GM21390 (cell line): ENCODE measurements around the gene ADD2.

ENCODE experiments used
- ATAC-seq: cut with Tn5 transposase; IDR thresholded peaks from one replicate; pipeline ENCODE4 v1.9.1; 2021; ENCODE audit not compliant: unreplicated experiment

ADD2 gene

DNA sequence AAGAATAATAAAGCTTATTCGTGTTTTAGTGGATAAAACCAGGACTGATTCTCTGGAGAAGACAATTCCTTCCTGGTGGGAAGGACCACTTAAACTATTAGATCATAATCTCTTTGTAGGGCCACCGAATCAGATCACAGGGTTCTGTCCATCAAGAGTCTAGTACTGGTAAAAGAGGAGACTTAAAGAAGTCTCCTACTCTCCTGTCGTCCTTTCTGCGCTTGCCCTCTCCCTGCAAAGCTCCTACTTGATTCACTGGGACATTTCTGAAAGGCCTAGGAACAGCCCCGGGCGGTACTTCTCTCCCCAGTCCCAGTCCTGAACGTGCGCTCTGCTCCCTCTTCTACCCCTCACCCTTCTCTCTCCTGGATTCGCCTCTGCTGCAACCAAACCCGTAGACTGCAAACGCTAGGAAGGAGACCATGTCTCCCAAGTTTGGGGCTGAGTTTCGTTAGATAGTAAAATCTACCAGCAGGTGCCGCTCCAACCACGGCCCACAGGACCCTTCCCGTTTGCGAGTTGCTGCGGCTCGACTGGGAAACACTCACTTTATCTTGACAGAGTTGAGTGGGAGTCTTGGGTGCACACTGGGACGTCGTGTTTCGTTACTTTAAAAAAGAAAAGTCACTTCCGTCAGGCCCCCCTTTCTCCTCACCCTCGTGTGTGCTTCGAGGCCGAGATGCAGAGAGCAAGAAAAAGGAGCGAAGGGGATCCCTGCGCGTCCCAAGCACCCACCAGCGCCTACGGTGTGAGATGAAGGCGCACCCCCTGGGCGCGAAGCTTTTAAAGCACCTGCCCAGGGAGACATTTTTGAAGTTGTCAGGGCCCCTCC lies 21.5 kb upstream of the ADD2 start:
- ATAC-seq, result no peak

DNA sequence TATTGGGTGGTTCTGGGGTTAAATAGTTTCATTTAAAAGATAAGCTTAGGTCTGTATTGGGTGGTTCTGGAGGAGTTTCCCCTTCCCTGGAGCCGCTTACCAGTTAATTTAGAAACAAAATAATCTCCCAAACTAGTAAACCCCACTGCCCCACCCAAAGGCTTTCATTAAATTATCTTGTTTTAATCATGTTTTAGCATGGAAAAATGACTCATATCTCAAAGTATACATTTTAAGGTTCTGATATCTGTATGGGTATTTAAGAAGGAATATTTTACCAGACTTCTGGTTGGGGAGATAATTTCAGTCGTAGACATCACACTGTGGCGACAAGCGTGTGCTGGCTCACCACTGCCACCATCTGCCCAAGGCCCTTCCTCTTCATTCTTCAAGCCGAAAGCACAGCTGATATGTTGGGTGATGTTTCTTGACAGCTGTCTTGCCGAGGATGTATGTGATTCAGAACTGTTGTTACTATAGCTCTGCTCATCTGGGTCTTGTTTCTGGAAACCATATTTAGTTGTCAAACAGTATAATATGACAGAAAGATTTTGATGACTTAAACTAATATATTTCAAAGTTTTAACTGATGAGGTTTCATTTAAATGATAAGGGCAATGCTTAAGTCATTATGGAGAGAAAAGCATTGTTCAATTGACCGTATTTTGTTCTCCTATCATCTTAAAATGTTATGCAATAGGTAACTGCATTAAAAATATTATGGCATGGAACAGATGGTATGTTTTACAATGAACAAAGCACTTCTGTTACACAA lies 17.3 kb upstream of the ADD2 start:
- no peak for ATAC-seq

DNA sequence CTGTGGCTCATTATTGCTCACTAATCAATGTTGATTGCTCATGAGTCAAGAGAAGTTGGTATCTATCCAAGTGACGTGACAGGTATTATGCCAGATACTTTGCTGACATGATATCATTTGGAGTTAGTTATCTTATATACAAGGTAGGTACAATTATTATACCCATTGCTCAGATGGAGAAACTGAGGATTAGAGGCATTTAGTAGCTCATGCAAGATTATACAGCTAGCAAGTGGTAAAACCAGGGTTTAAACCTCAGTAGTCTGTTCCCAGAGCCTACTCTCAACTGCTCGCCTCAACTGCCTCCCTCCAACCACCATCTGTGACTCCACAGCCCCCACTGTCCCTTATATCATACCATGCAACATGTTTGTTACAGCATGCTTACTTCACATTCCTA lies 16.3 kb upstream of the ADD2 start:
- ATAC-seq, result no peak

DNA sequence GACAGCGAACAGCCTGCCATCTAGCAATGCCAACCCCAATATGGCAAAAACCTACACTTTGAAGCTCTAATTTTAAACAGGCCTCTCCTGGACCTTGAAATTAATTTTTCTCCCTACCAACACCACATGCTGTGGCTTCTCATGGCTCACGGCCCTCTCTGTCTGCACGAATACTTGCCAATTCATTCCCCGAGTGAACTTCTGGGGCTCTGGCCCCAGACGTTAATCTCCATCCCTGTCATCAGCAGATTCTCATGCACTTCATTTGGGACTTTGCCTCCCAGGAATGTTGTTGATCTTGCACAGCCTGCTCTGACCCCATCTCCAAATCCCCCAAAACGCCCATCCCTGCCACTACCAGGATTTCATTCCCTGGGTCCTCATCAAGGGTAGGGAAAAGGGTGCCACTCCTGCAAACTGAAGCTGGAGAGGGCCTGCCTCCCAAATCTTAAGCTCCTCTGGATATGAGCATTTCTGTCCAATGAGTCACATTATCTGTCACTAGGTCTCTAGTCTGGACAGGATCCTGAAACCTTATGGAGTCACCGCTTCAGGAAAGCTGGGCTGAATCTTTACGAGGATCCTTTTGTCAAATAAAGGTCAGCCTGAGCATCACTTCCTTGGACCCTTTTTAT lies 12.0 kb upstream of the ADD2 start:
- ATAC-seq, result no peak

DNA sequence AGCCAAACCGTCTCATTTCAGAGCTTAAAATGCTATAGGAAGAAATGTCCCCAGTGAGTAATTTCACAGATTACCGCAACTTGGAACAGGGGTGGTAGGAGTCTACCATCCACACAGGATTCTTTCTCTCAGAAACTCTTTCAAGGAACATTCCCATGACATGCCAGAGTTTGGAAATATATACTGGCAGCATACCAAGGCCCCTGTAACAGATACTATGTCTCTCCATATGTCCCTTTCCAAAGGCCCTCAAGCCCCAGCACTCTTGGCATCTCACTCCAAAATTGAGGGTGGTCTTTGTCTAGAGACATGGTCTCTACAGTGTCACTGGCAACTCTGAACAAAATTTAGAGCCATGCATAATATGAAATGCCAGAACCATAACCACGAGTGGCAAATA lies 11.5 kb upstream of the ADD2 start:
- no peak for ATAC-seq

DNA sequence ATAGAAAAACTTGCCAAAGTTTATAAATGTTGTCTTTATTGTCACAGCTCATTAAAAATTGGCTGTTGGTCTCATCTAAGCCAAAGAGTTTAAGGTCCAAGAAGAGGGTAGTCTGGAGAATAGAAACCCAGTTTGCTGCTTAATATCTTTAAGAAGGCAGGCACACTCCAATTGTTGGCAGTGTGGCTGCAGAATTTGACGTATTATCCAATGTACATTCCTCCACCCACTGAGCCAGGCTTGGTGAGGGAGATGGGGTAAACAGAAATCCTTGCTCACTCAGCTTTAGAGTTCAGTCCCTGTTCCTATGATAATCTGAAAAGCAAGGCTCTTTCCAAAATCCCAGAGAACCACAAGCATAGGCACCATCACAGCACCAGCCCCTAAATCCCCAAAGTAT lies 10.7 kb upstream of the ADD2 start:
- no peak for ATAC-seq

DNA sequence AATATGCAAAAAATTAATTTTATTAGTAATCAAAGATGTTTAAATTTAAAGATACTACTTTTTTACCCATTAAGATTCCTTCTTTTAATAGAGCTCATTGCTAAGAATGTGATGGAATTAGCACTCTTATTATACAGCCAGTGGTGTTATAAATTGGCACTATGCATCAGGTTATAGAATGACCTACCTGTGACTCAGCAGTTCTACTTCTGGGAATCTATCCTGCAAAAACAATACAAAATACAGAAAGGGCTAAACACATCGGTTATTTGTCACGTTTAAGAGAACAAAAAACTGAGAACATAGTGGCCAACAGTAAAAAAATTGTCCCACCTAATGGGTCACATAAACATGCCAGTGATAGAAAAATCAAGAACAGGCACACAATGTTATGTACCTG lies 9.4 kb upstream of the ADD2 start:
- ATAC-seq, result no peak

DNA sequence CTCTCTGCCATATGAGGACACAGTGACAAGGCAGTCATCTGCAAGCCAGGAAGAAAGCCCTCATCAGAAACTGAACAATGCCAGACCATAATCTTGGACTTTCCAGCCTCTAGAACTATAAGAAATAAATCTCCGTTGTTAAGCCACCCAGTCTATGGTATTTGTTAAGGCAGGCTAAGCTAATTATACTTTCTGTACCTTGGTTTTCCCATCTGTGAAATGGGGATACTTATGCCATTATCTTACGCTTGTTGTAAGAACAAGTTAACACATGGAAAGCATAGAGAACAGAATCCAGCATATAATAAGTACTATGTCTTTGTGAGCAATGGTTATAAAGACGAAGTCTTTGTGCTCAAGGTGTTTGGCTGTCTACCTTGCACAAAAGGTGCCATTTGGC lies 8.3 kb upstream of the ADD2 start:
- no peak for ATAC-seq

DNA sequence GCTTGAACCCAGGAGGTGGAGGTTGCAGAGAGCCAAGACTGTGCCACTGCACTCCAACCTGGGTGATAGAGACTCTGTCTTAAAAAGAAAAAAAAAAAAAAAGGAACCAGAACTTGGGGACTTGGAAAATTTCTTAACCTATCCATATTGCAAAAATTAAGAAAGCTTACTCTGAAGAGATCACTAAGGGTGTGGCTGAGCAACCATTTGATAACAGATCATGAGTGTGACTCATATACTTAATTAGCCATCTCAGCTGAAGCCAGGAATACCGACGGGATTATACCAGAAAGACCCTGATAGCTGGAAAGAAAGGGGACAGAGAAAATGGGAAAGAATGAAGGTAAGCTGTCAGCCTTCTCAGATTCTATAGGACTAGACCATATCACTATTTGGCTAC lies 7.1 kb upstream of the ADD2 start:
- no peak for ATAC-seq

DNA sequence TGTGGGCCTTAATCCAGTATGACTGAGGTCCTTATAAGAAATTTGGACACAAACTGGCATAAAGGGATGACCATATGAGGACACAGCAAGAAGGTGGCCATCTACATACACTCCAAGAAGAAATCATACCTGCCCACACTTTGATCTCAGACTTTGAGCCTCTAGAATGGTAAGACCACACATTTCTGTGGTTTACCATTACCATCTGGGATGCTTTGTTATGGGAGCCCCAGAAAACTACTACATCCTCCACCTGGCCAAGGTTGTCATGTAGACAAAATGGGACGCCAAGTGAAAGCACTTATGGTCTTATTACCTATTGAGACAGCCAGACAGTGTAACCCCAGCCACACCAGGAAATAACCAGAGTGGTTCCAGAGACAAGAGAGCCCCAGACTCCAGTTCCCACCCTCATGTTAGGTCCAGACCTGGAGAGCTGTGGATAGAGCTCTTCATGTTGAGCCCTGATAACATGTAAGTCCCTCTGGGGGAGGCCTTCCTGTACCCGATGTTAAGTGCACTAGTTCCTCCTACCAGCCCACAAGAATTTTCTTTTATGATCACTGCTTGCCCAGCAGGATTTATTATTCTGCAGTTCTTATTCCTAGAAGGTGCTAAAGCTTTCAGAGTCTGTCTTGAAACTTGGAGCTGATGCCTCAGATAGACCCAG lies 4.6 kb upstream of the ADD2 start:
- no peak for ATAC-seq

DNA sequence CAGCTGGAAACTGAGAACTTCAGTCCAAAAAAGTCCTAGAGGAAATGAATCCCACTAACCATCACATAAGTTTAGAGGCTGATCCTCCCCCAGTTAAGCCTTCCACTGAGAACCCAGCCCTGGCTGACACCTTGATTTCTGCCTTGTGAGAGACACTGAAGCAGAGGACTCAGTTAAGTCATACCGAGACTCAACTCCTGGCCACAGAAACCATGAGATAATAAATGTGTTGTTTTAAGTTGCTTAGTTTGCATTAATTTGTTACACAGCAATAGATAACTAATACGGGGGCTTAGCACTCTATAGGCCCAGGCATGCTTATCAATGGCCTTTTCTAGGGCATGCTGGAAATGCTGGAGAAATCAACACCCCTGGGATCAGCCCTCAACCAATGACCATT lies 3.4 kb upstream of the ADD2 start:
- ATAC-seq, result no peak

DNA sequence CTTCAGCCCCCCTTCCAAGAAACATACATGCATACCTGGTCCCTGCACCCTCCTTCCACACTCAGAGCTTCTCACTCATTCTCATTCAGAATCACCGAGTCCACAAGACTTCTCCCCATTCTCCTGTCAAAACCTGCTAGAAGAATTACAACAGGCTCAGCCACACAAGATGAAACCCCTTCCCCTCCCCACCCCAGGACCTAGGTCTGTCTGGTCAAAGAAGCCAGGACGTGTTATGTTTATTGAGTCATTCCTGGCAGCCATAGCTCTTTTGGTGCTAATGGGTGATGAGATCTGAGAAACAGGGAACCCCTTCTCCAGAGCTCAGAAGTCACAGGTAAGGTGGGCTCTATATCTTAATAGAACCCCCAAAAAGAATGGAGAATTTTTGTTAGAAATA lies 1.4 kb upstream of the ADD2 start:
- no peak for ATAC-seq

DNA sequence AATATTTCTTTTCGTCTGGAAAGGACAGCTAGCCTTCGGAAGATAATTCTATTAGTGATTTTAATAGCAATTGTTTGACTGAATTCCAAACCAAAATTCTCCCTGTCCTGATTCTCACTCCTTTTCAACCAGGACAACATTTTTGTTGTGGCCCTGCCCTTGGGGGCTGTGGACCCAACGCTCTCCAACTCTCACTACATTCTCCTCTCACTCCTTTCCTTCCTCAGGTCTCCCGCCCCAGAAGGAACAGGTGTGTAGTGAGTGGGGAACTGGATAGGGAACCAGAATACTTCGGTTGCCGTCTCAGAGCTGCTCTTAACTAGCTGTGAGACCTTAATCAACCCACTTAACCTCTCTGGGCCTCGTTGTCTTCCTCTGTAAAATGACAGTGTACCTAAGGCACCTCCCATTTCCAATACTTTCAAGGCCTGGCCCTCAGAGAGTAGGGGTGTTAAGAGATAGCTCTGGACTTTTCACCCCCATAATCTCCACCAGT lies 638 bp upstream of the ADD2 start:
- ATAC-seq, result no peak

DNA sequence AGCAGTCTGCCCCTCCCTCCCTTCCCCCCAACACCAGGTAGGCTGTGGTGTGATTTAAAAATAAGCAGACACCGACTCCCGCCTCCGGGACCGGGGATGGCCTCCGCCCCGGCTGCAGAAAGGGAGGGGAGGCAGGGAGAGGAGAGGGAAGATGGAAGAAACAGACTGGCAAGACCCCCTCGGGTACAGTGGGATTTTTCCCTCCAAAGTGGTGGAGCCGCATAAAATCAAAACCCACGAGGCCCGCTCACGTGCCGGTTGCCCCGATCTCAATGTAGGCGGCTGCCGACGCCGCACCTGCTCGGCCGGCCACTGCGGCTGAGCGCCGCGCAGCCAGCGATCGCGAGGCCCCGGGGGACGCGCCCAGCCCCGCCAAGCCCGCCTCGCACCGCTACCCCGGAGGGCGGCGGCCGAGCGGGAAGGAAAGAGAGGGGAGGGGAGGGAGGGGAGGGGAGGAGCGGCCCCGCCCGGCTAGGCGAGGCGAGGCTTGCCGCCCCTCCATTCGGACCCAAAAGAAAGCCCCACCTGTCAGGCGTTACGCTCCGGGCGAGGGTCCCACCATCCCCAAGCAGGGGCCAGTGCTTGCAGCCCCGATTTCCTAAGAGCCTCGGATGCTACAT lies 811 bp downstream of the ADD2 start:
- ATAC-seq, result no peak

DNA sequence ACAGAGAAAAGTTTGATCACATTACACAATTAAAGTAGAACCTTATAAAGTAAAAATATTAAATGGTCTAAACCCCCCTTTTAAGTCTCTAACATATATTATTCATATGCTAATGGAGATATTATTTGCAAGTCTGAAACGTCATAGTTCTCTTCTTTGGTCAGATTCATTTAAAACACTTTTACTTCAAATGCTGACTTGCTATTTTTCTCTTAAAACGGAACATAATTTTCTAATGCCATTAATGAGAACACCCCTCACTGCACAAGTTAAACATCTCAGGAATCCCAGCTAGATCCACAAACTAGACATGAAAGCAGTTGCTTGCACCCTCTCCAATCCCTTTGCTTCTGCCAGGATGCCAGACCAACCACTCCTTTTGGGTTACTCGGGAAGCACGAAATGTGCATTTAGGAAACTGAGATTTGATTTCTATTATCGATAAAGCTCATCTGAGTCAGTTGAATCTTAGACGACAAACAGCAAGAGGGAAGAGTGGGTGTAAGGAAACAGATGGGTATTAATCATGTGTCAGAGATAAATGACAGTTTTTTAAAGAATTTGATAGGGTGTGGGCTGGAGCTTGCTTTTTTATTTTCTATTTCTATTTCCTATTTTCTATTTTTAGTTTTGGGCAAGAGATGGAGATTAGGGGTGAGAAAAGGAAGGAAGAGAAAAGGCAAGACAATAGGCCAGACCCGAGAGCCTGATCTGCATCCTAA lies 1.5 kb downstream of the ADD2 start:
- no peak for ATAC-seq

DNA sequence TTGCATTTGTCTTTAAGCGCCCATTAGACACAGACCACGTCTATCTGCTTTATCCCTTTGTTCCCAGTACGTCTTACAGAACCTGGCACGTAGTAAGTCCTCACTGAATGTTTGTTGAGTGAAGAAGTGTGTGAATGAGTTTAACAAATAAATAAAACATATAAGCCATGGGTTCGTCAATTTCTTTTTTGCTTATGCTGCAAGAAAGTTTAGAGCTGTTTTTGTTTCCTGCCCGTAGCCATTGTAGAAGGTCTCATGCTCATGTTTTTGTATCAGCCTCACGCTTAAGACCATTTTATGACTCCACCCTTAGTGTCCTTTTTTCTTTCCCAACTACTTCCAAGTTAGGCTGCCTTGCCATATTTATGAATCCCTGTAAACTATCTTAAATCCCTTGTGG lies 2.5 kb downstream of the ADD2 start:
- ATAC-seq, result no peak

DNA sequence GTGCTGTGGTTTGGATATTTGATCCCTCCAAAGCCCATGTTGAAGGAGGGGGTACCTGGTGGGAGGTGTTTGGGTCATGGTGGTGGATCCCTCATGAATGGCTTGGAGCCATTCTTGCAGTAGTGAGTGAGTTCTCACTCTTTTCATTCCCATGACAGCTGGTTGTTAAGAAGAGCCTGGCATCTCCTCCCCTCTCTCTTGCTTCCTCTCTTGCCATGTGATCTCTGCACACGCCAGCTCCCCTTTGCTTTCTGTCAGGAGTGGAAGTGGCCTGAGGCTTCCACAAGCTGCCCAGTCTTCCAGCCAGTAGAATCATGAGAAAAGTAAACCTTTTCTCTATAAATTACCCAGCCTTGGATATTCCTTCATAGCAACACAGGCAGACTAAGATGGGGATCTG lies 8.6 kb downstream of the ADD2 start:
- ATAC-seq, result no peak

DNA sequence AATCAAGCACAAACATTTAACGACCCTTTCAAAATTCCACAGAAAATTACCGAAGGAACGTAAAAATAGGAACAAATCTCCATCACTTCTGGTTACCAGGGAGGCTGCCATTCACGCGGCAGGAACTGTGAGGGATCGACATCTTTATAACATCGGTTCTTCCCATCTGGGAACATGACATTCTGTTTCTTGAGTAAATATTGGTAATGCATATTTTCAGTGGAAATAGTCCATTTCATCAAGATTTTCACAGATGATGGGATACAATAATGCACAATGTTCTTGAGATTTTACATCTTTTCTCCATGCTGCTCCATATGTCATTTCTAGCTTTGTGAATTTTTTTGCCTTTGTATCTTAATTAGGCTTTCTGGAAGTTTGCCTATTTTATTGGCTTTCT lies 10.0 kb downstream of the ADD2 start:
- no peak for ATAC-seq

DNA sequence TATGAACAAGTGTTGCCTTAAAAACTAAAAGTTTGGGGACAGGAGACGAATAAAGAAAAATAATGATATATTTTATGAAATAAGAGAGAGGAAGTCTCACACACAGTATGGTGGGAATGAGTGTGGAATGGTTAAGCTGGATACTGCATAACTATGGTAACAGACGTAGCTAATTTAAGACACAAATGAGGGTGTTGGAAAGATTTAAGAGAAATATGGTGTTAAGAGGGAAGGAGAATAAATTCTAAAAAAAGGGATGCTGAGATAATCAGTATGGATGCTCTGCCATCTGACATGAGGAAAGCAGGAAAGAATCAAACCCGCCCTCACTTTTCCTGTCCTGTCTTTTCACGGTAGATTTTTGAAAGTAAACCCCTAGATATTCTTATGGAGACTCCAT lies 10.6 kb downstream of the ADD2 start:
- ATAC-seq, result no peak

DNA sequence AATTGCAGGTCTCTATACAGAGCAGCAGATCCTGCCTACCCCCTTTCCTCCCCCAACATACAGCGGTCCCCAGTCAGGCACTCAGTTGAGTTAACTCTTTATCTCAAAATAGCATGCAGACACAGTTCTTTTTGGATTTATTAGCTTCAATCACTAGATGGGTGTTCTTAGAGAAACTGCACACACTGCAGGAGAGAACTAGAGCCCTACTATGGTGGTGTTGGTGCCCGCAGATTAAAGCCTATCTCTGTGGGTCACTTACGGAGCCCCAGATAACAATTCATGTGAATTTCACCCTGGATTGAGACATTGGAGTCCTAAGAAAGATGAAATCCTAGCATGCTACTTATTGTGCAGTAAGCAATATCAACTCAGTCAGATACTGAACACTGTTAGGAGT lies 11.9 kb downstream of the ADD2 start:
- no peak for ATAC-seq
